Pancreas (tissue), 10 donors: ENCODE results near the gene SUFU. TPM values are rescaled to one million over a fixed set of nuclear protein-coding genes. Genes with fewer than 3 reads are reported as not detected.
A peak's percentile ranks its signal among the peaks of the same experiment; 100 is the strongest.

Experiments
- ATAC-seq, 4 donors: fragments of 200-7000 bp; cut with Tn5 transposase; one replicate each; pipeline versions ENCODE4 v1.8.0 to v1.9.1; 2020; ENCODE audit warnings: mild to moderate bottlenecking in 4 of 4, moderate library complexity in 4 of 4
- DNase-seq, 6 donors: peaks; one replicate each; pipeline ENCODE4 v3.0.0-alpha.2; 2020
- FAIRE-seq: peaks from 2 replicates; lab custom pipeline; 2012; peaks lifted over from hg19 to GRCh38; lab: Jason Lieb, UNC
- H3K27ac ChIP-seq, 4 donors: fragments of 200-600 bp; sonication (generic); 1 replicate in 3 of 4; 2 replicates in 1 of 4; pipeline versions ENCODE4 v1.5.0 to v1.8.0; 2020
- H3K27me3 ChIP-seq, 4 donors: fragments of 200-600 bp; one replicate each; pipeline ENCODE4 v1.8.0; 2021
- H3K36me3 ChIP-seq, 3 donors: fragments of 200-600 bp; sonication (generic) in 1 of 3; one replicate each; pipeline versions ENCODE4 v1.5.0 to v1.8.0; 2020 to 2021
- H3K4me1 ChIP-seq, 3 donors: fragments of 200-600 bp; one replicate each; pipeline ENCODE4 v1.8.0; 2021
- H3K4me3 ChIP-seq, 4 donors: fragments of 200-600 bp; sonication (generic) in 2 of 4; one replicate each; pipeline versions ENCODE4 v1.5.0 to v1.8.0; 2020 to 2021
- H3K9me3 ChIP-seq, 4 donors: fragments of 200-600 bp; one replicate each; pipeline ENCODE4 v1.8.0; 2021
- WGBS, 2 donors: extraction: QIAGEN DNeasy Blood & Tissue Kit; methylation state at CpG; one replicate each; pipeline ENCODE4 v1.1.7; 2013; 5-methylcytosine and 5-hydroxymethylcytosine counted together
- intact Hi-C, 3 donors: fragments of 100-400 bp; cut with DNase I; formaldehyde crosslinking; loops; one replicate each; pipeline versions ENCODE4 v1.11.1 to v1.14.2; 2022
- polyA plus RNA-seq, 2 donors: library from polyadenylated mRNA; stranded (reverse); fragments of 200-250 nt; gene quantifications; one replicate each; pipeline ENCODE4 v1.2.3, GENCODE V29; 2013
- total RNA-seq, 6 donors: library from RNA; stranded (reverse); fragmentation: NEBNext Ultra II Directional in 4 of 6; extraction: Animal tissue kit (Norgen Biotek cat#: 25700) in 4 of 6; gene quantifications; one replicate each; pipeline versions ENCODE4 v1.2.1 to v1.2.4, GENCODE V29; 2021 to 2023
- TF ChIP-seq, protein P1 (sequence below), 4 donors: fragments of 200-600 bp; sonication (generic) in 3 of 4; IDR thresholded peaks; one replicate each; pipeline versions ENCODE4 v1.5.0 to v1.8.0; 2021; ENCODE audit warnings: antibody characterized with exemption in 4 of 4
- donor health status: healthy with polysubstance abuse.
- donor health status: DM: no; HTN: no; CAD: no; lungs with moderate emphysema.
- donor health status: DM: no; HTN: no; CAD: no.
- donor health status: control.
- donor health status: control.
- donor health status: Bipolar disorder and iron deficiency.
- donor health status: DM: yes; HTN: yes; CAD: no.
- donor health status: DM: no; HTN: no; CAD: no.
- donor health status: DM: no; HTN: no; CAD: no.
- donor health status: DM: yes; HTN: yes; CAD: no.

Gene SUFU
- total and polyA plus RNA-seq, 8 donors = 1.9 to 7.8 (median 2.9) TPM

DNA sequence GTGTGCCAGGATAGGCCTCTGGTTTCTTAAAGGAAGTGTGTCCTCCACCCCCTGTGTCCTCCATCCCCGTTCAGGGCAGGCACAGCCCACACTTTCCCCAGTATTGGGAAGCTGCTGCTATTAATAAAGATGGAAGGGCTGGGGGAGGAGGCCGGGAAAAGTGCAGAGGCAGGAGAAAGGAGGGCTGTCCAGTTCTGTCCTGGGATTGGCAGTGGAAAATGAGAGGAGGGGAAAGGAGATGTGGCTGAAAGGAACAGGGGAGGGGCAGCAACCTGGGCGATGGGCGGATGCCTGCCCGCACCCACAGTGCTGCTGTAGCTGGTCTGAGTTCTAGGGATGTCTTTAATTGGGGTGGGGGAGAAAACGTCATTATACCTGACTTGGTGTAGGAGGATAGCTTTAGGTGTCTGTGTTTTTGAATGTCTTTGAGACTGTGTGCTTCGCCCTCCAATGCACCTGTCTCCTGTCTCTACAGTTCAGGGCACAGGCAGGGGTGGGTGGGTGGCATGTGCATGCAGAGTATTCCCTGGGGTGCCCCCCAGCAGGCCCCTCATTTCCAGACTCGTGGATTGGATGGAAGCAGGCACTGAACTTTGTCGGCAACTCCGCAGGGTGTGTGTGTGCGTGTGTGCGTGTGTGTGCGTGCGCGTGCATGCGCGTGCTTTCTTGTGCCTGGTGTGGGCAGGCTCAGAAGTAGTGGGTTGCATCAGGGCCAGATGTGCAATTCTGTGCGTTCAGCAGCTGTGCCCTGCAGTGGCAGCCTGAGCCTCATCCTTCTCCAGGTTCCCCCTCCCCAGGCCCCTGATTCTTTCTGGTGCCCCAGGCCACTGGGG, 143.1 kb downstream of the SUFU start:
- peaks cover 23 to 42% (median 36%) of the 10 kb centered on the region in 3 donors for H3K4me1 ChIP-seq
- no peaks in the 10 kb centered on the region for H3K36me3 ChIP-seq
- WGBS, 2 donors = 15 to 19% methylated on average over 18 of the region's 18 CpGs
- intact Hi-C loops = no loop called here
- no peaks in the 10 kb centered on the region for H3K27me3 ChIP-seq
- H3K4me3 ChIP-seq = peak overlapping the region; percentile 65 to 90 (median 84)
- H3K27ac ChIP-seq = peak overlapping the region; percentile 95 to 99 (median 98)
- TF ChIP-seq, protein P1, sequence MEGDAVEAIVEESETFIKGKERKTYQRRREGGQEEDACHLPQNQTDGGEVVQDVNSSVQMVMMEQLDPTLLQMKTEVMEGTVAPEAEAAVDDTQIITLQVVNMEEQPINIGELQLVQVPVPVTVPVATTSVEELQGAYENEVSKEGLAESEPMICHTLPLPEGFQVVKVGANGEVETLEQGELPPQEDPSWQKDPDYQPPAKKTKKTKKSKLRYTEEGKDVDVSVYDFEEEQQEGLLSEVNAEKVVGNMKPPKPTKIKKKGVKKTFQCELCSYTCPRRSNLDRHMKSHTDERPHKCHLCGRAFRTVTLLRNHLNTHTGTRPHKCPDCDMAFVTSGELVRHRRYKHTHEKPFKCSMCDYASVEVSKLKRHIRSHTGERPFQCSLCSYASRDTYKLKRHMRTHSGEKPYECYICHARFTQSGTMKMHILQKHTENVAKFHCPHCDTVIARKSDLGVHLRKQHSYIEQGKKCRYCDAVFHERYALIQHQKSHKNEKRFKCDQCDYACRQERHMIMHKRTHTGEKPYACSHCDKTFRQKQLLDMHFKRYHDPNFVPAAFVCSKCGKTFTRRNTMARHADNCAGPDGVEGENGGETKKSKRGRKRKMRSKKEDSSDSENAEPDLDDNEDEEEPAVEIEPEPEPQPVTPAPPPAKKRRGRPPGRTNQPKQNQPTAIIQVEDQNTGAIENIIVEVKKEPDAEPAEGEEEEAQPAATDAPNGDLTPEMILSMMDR (IDR thresholded peaks at IDR 0.05) = no peak
- FAIRE-seq (no peak), DNase-seq (peak in 3 of 6 donors; percentile 51 to 63 (median 57)), ATAC-seq (peak in 1 of 4 donors; percentile 0)
- no peaks in the 10 kb centered on the region for H3K9me3 ChIP-seq

DNA sequence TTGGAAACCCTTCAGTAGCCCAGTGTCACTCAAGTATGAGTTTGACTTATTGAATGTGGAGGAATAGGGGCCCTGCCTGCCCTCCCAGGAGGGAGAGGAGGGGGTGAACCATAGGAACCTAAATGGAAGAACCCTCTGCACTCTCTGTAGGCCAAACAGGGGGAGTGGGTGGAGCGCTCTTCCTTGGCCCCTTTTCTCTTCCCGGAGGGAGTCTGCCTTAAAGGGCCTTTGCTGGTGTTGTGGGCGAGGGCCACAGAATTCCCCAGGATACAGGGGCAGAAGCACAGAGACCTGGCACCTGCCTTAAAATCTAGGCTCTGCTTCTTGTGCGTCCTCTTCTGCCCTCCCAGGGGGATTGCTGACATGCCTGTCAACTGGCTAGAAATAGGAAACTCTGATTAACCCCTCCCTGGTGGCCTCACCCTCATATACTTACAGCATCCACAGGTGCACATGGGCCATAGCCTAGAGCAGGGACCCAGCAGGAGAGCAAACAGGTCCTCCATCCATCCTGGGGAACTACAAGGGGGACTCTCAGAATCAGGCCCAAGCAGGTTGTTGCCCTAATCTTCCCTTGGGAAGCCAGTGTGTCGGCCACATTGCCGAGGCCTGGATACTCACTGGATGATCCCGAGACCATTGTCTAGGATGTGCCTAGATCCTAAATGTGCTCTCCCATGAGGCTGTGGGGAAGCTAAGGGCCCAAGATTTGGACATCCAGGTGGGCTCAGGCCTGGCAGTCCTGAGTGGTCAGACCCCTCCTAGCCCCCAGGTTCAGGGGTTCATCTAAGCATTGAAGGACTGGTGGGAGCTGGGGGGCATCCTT, 143.9 kb downstream of the SUFU start:
- TF ChIP-seq, protein P1 (IDR thresholded peaks at IDR 0.05) = no peak
- DNase-seq (no peak), FAIRE-seq (no peak), ATAC-seq (no peak)
- Histone ChIP-seq H3K27me3 (no peaks in the 10 kb centered on the region), H3K4me1 (peaks cover 23 to 47% (median 36%) of the 10 kb centered on the region in 3 donors), H3K36me3 (no peaks in the 10 kb centered on the region), H3K4me3 (peak overlapping the region; percentile 65 to 90 (median 84)), H3K9me3 (no peaks in the 10 kb centered on the region), H3K27ac (peak overlapping the region in 3 of 4 donors; percentile 16 to 99 (median 98))
- 42 to 43% methylated on average over 7 of the region's 7 CpGs for WGBS, 2 donors
- intact Hi-C loops = no loop called here

DNA sequence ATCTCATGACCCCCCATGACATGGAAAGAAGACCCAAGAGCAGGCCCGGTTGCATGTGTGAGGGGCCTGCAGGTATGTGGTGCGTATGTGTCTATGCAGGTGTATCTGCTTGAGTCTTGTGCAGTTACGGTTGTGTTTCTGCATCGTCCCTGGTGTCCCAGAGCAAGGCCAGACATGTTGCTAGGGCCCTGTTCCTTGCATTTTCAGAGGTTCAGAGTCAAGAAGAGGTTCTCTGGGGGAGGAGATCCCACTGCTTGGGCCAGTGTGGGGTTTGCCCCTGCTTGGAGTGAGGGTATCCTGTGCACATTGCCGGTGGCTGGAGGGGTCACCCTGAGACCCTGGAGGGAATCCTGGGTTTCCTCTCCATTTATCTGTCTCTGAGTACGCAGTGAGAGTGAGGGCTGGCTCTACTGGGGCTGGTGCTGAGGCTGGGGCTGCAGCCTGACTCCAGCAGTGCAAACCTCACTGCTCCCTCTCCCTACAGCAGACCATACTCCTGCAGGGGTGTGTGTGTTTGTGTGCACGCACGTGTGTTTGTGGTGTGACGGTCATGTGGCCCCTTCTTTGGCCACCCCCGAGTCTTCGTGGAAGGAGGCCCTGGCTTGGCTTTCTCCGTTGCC, 144.6 kb downstream of the SUFU start:
- 22 to 25% methylated on average over 12 of the region's 12 CpGs for WGBS, 2 donors

More for the DNA sequence above, 144.6 kb downstream of the SUFU start:
- Histone ChIP-seq H3K9me3 (no peaks in the 10 kb centered on the region), H3K27ac (peak overlapping the region in 3 of 4 donors; percentile 12 to 72 (median 16)), H3K36me3 (peaks cover 0 to 6% (median 3%) of the 10 kb centered on the region in 3 donors), H3K27me3 (no peaks in the 10 kb centered on the region), H3K4me1 (peaks cover 23 to 50% (median 36%) of the 10 kb centered on the region in 3 donors), H3K4me3 (peak overlapping the region in 3 of 4 donors; percentile 65 to 90 (median 89))
- intact Hi-C loops = no loop called here
- DNase-seq (no peak), ATAC-seq (no peak), FAIRE-seq (no peak)
- TF ChIP-seq, protein P1 (IDR thresholded peaks at IDR 0.05) = no peak
